Measurements from ENCODE around the gene PSENEN.
"Not testable (repeated sequence)": the region's sequence is repeated elsewhere in the genome, so short reads cannot be mapped to it uniquely, and the experiment has no call there.

The PSENEN gene

DNA sequence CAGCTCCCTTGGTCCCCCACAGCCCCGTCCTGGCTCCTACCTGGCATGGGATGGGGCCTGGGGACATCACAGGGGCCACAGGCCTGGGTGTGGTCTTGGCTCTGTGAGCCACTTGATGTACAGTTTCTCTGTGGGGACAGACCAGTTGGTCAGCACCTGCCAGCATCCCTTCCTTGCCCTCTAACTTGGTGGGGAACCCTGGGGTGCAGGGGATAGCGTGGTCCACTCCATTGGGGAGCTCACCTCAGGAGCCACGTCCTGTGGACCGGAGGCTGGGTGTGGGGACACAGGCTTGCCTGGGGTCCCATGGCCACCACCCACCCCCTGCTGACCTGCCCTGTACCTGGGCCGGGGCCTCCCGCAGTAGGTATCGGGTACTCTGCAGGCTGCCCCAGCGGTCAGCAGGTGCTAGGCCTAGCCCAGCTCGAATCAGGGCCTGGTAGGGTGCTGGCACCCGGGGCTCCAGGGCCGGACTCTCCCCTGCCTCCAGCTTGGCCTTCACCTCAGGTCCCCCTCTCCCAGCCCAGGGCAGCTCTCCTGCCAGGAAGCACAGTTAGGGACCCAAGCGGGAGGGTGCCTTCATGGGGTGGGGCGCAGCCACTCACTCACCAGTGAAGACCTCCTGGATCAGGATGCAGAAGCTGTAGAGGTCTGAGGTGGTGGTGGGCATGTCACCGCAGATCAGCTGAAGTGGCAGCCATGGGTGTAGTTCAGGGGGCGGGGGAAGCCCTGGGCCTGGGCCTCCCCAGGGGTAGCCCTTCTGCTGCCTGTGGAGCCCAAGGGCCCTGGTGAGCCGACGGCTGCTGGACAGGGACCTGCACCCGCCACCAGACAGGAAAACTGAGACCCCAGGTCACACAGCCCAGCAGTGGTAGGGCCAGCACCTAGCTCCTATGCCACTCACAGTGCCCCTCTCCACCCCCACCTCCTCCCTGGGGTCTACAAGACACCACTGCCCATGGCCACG is 44.8 kb downstream of the PSENEN start:
- no peak for DNase-seq

DNA sequence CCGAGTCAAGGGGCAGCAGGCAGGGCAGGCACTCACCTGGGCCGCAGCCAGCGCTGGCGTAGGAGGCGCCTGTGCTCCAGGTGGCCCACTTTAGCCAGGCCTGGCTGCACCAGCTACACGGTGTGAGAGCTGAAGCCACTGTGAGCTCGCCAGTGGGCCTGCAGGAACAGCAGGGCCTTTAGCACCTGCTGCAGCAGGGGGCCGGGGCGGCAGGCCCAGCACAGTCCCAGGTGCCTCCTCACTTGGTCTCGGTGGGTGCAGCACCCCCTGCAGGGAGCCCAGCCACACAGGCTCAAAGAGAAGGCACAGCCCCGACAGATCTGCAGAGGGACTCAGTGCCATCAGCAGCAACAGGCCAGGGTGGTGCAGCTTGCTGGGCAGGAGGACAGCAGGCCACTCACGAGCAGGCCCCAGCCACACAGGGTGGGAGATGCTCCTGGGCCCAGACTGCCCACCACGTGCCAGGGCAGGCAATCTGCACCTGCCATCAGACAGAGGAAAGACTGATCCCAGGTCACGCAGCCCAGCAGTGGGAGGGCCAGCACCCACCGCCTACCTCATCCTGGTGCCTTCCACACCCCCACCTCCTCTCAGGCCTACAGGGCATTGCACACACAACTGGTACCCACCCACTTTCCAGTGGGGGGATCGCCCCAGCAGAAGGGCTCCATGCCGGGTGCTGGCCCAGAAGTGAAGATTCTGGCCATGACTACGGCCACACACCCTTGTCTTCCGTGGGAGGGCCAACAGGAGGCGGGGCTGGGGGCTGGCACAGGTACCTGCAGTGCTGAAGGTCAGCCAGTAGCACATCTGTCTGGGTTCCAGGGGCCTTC is 45.7 kb downstream of the PSENEN start:
- no peak for DNase-seq

DNA sequence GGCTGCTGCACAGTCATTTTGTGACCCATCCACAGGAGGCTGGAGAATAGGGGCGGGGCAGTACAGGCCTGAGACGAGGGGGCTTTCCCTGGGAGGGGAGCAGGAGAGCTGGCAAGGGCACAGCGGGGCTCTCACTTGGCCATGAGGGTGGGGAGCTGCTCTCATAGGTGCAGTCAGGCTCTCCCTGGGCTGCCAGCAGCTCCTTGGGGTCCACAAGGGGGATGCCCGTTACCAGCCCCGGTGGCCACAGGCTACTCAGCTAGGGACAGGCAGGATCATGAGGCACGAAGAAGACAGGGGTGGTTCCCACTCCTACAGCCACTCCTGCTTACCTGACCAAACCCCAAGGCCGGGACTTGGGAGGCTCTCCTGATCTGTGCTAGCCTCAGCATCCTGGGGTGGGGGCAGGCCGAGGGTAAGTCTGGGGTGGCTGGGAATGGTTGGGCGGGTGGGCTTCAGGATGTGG is 46.4 kb downstream of the PSENEN start:
- DNase-seq: no peak

DNA sequence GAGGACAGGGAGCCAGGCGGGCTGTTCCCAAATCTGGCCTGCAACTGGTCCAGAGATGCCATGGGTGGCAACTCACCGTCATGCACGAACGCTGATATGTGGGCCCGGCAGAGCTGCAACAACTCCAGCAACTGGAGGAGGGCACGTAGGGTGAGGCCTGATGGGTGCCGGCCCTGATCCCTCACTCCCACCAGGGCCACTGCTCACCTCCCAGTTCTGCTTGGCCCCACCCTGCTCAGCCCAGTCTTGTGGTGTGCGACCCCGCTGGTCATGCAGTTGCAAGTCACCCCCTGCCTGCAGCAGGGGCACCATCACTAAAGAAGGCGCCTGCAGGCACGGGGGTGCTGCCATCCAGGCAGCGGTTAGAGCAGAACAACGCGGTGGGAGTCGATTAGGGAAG is 46.9 kb downstream of the PSENEN start:
- DNase-seq: no peak

DNA sequence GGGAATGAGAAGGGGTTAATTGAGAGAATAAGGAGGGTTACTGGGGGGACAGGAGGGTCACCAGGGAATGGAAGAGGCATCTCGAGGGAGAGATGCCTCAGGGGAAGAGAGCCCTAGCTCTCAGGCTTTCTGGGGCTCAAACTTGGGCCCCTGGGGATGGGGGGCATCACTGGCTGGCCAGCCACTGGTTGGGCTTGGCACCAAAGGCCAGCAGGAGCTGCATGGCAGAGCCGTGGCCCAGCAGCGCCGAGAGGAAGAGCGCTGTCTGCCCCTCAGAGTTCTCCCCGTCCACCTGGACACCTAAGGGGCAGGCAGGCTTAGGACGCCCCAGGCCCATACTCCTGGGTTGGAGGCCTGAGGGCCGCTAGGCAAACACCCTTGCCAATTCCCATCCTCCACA is 47.4 kb downstream of the PSENEN start:
- no peak for DNase-seq

DNA sequence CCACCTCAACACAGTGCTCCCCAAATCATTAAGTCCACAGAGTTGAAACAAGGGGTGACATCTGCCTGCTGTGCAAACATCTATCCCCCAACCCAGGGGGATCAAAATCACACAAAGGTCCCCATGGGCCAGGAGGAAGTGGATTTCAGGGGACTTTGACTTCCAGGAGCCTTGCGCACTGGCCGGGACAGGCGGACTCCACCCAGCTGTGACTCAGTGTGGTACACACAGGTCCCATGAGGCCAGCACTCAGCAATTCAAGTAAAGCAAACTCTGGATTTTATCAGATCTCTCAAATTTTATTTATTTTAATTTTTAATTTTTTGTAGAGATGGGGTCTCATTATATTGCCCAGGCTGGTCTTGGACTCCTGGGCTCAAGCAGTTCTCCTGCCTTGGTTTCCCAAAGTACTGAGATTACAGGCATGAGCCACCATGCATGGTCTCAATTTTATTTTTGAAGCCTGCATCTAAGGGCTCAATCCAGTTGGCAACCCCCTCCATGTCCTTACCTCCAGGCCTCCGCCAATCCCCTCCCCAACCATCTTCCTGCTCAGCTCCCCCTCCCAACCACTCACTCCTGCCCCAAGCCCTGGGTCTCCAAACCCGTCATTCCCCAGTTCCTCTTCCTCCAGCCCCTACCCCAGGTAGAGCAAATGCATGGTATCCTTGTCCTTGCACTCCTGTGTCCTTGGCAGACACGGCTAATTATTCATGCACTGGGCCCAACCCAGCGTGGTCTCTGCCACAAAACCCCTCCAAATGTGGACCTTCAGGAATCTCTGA is 48.1 kb downstream of the PSENEN start:
- DNase-seq: no peak

DNA sequence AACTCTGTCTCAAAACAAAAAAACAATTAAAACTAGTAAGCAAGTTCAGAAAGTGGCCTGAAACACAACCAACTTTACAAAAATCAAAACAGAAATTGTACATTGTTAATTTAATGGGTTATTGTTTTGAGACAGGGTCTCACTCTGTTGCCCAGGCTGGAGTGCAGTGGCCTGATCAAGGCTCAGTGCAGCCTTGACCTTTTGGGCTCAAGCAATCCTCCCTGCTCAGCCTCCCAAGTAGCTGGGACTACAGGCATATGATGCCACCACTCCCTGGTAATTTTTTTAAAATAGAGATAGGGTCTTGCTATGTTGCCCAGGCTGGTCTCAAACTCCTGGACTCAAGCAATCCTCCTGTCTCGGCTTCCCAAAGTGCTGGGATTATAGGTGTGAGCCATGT is 50.1 kb downstream of the PSENEN start:
- DNase-seq: not testable (repeated sequence)

Data from OCI-M1 (cell line).